ENCODE measurements around the gene TMED1.

Gene TMED1

GRCh38 chr19:10805758-10806247, 30.2 kb downstream of the TMED1 start:
- TF ChIP-seq CTCF (conservative IDR thresholded peaks at IDR 0.05; ENCODE audit: control insufficient read depth, insufficient read depth, low read depth, low read length) = no peak
- no peak for DNase-seq (ENCODE audit: low read depth)
- no peak overlapping the region for H3K4me3 ChIP-seq (ENCODE audit: control insufficient read depth, low read depth, low read length)

DNA sequence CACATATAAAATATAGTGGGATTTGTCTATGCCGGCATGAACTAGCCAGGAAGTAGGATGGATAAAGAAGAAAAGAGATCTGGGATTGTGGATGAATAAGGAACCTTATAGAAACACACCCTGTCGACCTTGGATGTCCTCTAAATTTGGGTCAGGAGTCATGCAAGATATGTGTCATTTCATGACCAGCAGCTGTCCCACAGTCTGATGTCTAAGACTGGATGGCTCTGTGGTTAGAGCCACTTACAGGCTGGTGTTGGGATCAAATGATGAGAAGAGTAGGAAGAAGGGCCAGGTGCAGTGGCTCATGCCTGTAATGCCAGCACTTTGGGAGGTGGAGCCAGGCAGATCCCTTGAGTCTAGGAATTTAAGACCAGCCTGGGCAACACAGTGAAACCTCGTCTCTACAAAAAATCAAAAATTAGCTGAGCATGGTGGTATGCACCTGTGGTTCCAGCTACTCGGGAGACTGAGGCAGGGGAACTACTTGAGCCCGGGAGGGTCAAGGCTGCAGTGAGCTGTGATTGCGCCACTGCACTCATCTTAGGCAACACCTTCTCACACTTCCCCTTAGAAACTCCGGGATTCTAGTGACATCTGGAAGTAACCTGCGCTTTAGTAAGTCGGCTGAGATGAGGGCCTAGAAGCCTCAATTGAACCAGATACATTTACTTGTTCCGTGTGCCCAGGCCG, 30.8 kb downstream of the TMED1 start:
- no peak for TF ChIP-seq CTCF (conservative IDR thresholded peaks at IDR 0.05; ENCODE audit: control insufficient read depth, insufficient read depth, low read depth, low read length)
- no peak overlapping the region for H3K4me3 ChIP-seq (ENCODE audit: control insufficient read depth, low read depth, low read length)
- DNase-seq (ENCODE audit: low read depth) = no peak

DNA sequence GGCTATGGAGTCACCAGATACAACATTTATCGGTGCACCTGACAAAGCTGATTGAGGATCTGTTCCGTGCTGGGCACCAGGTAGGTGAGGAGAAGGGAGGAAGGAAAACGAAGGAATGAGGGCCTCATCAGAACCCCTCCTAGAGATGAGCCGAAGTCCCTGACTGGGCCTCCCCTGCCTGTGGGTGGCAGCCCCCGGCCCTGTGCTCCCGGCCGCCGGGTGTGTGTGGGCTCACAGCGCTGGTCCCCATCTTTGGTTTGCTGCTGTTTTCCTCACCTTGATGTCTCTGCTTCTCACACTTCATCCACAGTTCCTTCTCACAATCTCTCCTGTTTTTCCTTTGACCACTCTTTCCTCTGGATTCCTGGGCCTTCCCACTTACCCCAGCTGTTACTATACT, 32.8 kb downstream of the TMED1 start:
- TF ChIP-seq CTCF (conservative IDR thresholded peaks at IDR 0.05; ENCODE audit: control insufficient read depth, insufficient read depth, low read depth, low read length) = no peak
- no peak for DNase-seq (ENCODE audit: low read depth)
- no peak overlapping the region for H3K4me3 ChIP-seq (ENCODE audit: control insufficient read depth, low read depth, low read length)

GRCh38 chr19:10802479-10802878, 33.5 kb downstream of the TMED1 start:
- TF ChIP-seq CTCF (conservative IDR thresholded peaks at IDR 0.05; ENCODE audit: control insufficient read depth, insufficient read depth, low read depth, low read length) = no peak
- DNase-seq (ENCODE audit: low read depth) = no peak
- H3K4me3 ChIP-seq (ENCODE audit: control insufficient read depth, low read depth, low read length) = no peak overlapping the region

DNA sequence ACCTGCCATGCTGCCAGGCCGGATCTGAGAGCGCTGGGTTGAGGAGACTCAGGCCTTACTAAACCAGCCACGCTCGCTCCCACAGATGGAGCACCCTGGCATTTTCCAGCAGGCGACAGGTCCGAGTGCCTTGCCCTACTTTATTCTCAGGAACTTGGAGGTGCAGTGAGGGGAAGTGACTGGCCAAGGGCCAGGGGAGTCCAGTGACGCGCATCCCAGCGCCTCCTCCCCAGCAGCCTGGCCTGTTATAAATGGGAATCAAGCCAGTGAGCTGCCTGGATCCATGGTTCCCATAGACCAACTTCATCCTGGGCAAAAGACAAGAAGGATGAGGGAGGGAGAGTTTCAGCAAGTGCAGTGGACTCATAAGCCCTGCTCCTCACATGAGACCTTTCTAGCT, 35.5 kb downstream of the TMED1 start:
- no peak for DNase-seq (ENCODE audit: low read depth)
- no peak for TF ChIP-seq CTCF (conservative IDR thresholded peaks at IDR 0.05; ENCODE audit: control insufficient read depth, insufficient read depth, low read depth, low read length)
- no peak overlapping the region for H3K4me3 ChIP-seq (ENCODE audit: control insufficient read depth, low read depth, low read length)

DNA sequence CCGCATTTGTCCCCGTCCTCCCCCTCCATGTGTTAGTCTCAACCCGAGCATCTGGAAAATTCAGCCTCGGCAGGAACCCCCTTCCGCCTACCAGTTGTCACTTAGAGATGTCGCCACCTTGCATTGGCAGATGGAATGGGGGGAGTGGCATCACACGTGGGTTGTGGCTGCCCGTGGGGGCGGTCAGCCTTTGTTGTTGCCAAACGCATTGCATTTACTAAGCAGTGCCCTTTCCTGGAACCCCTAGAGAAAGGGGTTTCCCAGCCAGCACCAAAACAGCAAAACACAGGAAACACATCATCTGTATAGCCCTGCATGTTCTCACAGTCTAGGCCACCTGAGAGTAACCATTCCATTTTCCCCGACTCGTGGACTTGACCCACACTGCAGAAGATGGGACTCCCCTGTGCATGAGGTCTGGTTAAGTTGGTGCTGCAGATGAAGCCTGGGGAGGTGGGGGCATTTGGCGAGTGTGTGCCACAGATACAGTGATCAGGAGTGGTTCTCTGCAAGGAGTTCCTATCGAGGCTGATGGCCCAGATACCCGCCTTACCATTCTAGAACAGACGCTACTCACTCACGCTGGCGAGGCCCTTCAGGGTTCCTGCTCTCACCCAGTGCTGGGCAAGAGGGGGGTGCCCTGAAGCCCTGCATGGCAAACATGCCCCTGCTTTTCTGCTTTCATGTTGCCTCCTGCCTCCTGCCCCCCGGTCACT, 38.3 kb downstream of the TMED1 start:
- DNase-seq (ENCODE audit: low read depth) = no peak
- H3K4me3 ChIP-seq (ENCODE audit: control insufficient read depth, low read depth, low read length) = no peak overlapping the region
- TF ChIP-seq CTCF (conservative IDR thresholded peaks at IDR 0.05; ENCODE audit: control insufficient read depth, insufficient read depth, low read depth, low read length) = no peak
